NCI-H510A (cell line): ENCODE results near the gene ASXL3.
A peak's percentile ranks its signal among the peaks of the same experiment; 100 is the strongest.

Experiments
- DNase-seq: peaks from one replicate; lab custom pipeline; 2025; lab: John Stamatoyannopoulos, UW

ASXL3 gene

DNA sequence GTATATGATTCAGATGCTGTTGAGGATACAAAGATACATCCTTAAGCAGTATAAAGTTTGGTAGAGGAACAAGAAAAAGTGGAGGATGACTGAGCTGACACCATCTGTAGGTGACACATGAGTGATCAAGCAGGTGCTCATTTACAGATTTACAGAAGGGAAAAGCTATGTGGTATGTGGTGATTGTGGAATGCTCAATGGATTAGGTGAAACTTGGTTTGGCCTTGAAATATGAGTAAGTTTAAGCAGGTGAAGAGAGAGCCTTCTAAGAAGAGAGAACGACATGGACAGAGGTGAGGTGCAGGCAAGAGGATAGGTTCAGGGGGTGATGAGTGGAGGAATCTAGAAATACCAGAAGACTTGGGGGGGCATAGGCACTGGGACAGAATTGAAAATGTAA is 5.9 kb downstream of the ASXL3 start:
- no peak for DNase-seq

DNA sequence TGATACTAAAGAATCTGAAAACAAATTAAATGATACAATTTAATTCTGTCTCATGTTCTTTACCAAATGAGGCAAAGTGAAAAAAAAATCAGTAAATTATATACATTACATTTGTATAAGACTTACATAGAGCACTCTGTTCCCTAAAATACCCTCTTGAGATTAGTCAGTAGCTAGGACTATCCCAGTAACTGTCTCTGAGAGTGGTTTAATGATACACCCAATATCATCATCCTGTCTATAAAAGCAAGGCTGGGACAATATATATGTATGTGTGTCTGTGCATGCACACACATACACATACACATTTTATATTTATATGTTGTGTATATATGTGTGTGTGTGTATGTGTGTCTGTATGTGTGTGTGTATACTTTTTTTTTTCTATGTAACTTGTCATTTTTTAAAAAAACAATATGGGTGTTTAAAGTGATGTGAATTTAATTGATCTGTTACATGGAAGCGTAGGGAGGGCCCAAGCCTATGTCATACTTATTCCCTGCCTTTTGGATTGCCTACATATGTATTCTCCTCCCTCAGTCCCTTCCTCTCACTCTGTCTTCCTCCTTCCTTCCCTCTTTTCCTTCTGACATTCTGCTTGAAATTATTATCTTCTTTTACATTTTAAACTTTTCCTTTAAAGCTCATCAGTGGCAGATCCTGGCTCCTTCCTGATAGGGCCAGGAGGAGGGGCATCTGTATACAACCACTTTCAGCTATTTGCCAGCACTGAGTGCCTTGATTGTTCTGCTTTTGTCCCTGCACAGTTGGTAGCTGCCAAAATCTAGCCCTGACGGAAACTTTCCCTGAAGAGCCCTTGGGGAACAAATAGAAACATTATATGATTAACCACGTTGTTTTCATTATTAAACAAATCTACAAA is 6.8 kb downstream of the ASXL3 start:
- DNase-seq, result peak; percentile 7

DNA sequence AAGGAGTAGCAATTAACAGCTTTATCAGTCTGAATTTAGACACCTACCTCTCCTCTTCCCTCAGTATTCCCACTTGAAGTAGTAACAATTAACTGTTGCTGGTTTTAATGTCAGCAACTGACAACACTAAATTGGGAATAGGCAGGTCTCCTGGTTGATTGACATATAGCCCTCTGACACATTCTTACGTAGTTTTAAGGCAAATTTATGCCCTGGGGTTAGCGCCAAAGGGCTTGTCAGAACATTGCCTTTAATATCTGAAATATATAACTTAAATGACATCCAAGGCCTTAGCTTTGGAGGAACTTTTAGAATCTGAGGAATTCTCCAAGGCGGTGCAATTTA is 7.4 kb downstream of the ASXL3 start:
- DNase-seq, result no peak

DNA sequence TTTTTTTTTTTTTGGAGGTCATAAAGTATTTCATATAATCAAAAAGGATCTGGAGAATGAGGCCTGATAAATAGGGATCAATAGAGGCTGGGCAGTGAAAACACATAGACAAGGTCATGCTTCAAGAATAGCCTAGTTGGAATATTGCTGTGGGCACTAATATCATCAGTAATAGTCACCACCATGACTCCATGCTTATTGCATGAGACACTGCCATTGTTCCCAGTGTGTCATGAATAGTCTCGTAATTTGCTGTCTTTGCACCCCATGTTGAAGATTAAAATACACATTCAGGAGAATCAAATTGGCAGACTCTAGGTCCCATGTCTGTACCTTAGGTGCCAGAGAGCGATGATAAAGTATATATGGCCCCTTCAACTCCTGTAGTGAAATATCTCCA is 10.3 kb downstream of the ASXL3 start:
- no peak for DNase-seq

DNA sequence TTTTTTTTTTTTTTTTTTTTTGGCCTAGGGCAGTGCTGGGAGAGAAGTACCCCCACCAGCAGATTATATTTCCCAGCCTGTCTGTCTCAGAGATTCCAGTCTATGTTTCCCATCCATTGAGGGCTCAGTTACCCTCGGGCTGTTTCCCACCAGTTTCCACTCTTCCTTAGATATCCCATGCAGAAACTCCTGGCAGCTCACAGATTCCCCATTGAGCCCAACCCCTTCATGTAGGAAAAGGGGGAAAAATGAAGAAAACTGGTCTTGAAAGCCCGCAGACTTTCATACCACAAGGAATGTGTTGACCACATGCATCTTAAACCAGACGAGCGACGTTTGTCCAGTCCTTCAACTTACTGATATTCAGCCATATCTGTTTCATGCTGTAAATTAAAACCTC is 15.2 kb downstream of the ASXL3 start:
- no peak for DNase-seq

DNA sequence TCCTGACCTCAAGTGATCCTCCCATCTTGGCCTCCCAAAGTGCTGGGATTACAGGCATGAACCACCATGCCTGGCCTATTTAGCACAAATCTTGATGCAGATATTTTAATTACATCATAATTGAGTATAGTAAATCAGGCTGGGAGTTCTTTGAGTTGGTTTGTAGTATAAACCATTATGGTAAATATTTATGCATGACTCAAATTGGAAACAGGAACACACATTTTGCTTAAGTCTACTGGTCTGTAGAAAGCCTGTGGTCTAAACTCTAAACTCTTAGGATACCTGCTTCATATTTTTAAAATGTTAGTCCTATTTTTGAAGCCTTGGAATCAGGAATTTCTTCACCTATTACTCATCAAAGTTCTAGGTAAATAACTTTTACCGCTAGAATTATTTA is 16.8 kb downstream of the ASXL3 start:
- DNase-seq, result no peak

DNA sequence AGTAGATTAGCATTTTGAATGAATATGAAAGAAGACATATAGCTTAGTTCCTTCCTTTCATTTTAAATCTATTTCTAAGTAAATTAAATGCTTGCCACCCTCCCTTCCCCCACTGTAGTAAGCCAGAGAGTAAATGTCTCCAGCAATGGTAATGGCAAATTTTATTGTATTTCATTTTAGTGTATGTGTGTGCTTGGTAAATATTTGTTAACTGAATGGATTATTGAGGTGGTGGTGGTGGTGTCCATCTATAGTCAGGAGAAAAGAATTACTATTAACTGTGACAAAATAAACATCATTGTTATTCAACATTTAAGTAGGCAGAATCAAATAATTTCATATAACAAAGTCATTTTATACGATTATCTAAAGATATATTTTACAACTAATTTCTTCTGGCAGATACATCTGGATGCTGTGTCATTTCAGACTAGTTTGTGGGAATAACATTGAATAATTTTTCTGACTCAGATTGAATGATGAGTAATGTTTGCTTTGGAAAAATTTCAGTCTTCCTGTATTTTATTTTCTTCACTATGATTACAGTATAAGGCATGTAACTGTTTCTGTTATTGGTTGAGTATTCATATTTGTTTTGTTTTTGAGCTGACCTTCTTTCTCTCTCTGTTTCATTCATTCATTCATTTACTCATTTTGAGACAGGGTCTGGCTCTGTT is 18.3 kb downstream of the ASXL3 start:
- DNase-seq, result no peak

DNA sequence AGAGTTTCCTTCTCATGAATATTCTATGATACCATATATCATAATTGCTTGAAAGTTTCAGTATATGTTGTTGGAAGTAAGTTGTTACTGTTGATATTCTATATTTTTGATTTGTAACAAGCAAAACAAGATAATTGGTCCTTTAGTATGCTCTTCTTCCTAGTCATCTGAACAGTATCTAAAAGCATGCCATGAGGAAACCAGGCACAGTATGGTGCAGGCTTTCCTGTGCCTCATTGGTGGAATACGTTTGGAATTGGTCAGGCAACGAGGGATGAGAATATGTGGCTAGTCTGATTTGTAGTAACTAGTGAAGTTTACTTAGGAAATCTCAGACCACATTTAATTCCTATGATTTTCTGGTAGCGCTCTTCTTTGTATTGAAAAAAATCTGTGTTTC is 22.8 kb downstream of the ASXL3 start:
- DNase-seq, result no peak

DNA sequence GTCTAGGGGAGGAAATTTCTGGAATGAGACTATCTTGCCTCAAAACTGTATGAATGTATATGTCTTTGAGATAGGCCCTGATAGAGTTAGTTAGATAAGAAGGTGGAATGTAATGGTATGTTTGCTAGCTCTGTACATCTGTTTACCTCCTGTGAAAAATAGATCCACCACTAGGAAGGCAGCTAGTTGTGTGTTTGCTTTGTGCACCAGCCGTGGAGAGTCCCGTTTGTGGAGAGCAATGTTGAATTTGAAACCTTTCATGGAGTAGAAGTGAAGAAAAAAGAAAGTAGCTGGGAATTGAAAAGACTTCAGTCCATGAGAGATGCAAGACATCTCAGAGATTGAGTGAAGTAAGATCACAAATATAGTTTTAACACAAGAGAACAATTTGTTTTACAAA is 25.4 kb downstream of the ASXL3 start:
- DNase-seq, result peak; percentile 34

DNA sequence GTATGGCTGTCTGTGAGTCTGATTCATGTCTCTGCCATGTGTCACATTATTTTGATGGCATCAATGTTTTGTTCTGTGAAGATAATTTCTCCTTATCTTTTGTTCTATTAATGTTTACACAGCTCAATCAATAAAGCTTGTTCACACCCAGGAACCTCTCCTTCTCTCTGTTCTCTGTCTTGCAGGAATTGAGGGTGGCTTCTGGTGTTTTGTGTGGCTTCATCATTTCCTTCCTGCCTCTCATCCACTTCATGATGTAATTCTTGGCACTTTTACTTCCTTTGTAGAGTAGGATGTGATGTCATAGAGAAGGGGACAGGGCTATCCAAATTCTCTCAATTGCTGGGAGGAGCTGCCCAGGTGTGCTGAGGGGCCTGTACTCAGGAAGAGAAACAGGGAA is 27.2 kb downstream of the ASXL3 start:
- DNase-seq, result no peak

DNA sequence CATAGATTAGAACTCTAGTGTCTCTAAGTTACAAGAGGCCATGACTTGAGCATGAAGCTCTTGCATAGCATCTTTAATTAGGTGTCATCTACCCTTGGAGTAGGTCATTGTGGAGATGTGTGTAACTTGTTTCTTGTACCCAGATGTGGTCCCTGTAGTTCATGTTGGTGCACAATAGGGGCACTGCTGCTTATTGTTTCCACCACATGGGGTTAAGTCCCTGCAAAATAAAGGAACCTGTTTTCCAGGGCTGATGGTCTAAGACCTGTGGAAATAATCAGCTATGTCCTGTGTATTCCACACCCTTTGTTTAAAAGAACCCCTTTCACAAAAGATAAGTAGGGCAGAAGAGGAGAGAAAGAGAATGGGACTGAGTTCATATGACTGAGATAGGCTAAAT is 28.6 kb downstream of the ASXL3 start:
- no peak for DNase-seq

DNA sequence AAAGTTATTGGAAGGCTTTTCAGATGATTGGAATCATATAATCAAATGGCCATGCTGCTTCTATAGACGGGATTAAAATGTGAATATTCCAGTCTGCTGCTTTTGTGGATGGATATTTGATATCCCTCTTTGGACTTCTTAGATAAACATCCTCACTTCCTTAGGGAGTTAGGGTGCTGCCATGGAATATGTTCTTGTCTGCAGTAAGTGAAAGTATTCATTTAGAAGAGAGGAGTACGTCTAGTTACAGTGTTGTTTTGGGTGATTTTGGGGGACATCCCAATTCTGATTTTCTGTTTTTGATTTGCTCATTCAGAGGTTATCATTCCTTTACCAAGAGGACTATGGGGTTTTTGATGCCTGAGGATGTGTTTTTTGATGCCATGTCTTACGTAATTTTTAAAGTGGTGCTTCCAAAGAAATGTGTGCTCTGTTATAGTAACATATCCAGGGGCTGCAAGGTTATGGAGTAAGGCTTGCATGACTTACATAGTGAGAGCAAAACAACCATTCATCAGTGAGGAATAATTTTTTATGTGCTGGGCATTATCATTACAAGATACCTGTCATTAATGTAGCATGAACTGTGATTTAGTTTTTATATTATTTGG is 33.6 kb downstream of the ASXL3 start:
- DNase-seq, result peak; percentile 13

DNA sequence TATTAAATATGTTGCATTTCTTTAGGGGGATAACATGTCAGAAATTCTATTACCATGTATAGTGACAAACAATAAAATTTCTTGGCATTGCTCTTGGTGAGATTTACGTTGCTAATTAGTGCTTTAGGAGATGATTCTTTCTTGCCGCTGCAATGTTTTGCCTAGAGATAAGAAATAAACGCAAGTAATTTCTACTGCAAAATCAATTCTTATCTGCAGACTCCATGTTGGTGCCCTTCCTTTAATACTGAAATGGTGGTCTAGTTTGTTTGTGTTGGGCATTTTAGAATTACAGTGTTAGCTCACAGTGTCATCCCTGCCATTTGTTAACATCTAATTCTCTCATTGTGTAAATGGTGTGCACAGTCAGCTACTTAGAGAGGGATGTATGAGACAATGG is 34.6 kb downstream of the ASXL3 start:
- DNase-seq, result no peak

DNA sequence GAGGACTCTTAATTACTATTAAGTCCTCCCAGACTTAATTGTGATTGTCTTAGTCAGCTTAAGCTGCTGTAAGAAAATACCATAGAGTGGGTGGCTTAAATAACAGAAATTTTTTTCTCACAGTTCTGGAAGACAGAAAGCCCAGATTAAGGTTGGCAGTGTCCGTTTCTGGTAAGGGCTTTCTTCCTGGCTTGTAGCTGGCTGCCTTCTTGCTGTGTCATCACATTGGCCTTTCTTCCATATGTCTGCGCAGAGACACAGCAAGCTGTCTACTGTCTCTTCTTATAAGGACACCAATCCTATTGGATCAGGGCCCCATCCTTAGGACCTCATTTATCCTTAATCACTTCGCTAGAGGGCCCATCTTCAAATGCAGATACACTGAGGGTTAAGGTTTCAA is 38.5 kb downstream of the ASXL3 start:
- no peak for DNase-seq

DNA sequence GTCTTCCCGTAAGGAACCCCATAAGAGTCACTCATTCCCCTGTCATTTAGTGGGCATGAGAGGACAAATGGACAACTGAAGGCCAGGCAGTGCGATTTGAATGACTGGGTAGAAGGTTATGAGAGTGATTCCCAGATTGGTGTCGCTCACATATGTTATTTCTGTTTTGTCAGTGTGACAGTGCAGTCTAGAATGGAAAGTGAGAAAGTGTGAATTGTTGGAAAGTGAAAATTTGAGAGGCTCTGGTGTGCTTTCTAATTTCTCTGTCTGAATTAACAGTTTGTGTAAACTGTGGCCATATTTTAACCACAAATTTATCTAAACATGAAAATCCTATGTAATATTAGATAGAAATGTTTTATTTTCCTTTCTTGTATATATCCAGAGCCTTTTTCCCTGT is 49.1 kb downstream of the ASXL3 start:
- DNase-seq, result no peak

DNA sequence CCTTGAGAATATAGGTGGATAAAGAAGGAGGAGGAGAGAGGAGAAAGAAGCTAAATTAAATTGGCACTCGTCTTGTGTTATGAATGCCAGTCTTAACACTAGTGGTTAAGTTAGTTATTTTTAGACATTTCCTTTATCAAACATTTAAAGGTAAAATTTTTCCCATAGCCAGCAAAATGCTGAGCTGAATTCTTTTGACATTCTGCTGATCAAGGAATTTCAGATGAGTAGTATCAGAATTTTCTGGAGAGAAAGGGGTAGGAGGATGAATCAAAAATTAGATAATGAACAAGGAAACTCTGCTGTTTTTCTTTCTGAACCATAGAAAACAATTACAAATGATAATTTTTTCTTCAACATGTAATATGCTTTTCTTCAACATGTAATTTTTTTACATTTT is 52.5 kb downstream of the ASXL3 start:
- DNase-seq, result no peak

DNA sequence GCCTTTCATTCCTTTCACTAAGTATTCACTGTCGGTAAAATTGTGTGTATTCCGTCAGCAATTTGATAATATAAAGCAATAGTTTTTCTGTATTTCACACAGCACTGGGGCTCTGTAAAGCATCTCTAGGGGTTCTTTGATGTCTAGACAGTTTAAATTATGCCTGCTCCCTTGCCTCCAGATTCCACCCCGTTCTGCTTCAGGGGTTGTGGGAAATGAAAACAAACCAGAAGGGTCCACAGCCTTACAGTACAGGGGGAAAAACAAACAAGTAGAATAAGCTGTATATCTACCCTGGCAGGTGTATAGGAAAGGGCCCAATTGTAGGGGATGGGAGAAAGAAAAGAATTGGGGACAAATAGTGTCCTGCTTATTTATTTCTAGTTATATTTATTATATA is 63.1 kb downstream of the ASXL3 start:
- no peak for DNase-seq

DNA sequence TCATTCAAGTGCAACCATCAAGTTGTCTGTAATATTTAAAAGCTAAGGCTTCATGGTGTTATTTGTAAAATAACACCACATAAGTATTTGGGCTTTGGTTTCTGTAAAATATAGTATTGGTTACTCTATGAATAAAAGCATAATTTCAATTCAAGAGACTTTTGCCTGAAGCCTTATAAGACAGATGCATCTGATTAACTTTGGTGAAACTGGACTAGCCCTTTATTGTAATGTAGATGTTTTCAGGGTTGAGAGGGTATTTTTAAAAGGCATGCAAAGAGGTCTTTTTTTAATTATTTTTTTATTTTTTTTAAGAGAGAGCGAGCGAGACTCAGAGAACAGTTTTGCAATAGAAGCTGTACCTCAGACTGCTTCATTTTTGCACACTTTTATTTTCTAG is 66.5 kb downstream of the ASXL3 start:
- DNase-seq, result no peak

DNA sequence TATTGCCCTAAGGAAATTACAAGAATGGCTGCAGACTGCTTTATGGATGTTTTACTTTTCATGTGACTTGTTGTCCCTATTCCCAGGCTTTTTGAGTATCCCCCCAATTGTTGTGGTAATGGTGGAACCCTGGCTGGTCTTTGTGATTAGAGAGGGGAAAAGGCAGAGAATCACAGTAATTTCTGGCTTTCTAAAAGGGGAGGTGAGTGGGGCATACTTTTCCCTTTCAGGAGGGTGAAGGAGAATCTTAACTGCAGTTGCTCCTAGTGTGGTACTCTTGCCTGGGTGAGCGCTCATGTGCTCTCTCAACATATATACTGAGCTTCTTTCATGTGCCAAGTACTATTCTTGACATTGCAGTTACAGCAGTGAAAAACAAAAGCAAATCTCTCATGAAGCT is 69.3 kb downstream of the ASXL3 start:
- DNase-seq, result no peak

DNA sequence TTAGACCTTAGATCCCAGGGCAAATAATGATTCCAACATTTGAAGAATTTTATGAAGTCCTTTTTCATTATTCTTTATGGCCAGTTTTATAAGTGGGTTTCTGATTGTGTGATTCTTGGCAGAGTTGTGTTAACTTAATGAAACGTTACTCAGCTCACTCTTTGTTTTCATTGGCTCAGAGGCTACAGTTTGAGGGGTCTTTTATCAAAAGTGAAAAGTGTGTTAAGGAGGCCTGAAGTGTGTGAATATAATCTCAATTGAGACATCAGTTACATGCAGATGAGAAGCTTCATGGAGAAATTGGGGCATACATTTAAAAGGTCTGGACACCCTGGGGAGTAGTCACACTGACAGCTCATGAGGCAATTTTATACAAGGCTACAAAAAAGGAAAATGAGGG is 74.6 kb downstream of the ASXL3 start:
- DNase-seq, result no peak

DNA sequence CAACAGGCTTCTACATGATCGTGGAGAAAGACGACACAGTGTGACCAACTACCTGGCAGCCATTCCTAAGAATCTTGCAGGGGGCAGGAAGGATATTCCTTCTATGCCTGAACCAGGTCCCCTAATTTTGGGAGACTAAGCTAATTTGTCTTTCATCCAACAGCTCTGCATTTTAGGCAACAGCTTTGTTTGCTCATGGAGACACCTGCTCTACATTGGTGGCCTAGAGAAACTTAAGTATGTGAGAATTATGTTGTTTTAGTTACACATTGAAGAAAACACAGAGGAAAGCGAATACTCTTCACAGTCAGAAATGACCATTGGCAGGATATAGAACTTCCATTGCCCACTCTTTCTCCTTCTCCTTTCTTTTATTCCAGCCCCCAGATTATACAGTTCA is 75.2 kb downstream of the ASXL3 start:
- no peak for DNase-seq

DNA sequence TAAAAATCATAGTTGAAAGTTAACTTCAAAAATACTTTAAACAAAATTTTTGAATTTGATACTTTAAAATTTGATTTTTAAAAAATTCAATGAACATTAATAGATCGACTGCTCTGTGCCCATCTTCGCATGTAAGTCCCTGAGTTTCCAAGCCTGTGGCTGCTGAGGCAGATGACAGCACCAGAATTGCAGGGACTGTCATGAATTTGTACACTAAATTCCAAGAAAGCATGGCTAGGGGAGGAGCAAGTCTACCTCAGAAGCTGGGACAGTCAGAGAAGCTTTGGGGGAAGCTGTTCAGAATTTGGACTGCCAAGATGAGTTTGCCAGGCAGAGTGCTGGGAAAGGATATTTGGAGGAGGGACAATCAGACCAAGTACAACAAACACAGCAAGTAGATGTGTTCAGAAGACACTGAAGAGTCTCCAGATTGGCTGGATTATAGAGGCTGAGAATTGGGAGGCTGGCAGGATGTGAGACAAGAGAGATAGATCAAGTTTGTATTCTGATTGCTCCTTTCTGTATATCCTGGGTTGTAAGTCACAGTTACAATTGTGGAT is 79.0 kb downstream of the ASXL3 start:
- DNase-seq, result no peak

DNA sequence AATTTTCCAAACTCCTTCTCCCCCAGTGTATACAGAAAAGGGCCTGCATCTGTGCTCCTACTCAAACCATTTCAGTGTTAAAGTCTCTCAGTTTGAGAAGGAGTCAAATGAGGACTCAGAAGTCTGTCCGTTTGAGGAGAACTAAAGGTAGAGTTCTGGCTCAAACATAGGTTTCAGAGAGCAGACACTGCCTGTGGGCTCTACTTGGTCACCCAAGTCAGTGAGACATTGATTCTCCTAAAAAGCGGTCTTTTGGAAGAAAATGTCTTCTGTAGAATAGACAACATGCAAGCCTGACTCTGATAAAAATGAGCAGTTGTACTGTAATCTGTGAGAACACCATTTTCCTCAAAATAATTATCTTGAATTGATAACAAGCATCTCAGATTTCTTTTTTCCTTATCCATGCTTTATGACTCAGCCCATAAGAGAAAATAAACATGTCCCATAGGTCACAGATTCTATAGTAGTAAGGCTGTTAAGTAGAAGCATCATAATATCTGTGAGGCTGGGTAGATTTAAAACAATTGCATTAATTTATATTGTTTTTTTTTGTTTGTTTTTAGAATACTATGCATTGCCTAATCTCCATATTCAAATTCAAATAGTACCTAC is 82.8 kb downstream of the ASXL3 start:
- DNase-seq, result no peak
